Gastroesophageal sphincter (tissue), 3 donors: Measurements from ENCODE around the gene CSTB.

ENCODE experiments used
- CTCF ChIP-seq, 4 experiments: fragments of 200-600 bp in 2 of 4; fragments of 450-650 bp in 2 of 4; sonication (generic) in 1 of 4; IDR thresholded peaks; one replicate each; pipeline ENCODE4 v1.5.1; 2017 to 2019; ENCODE audit warnings: antibody characterized with exemption in 4 of 4, mild to moderate bottlenecking in 2 of 4, moderate library complexity in 2 of 4
- POLR2A ChIP-seq, 2 donors: fragments of 450-650 bp; IDR thresholded peaks; one replicate each; pipeline ENCODE4 v1.6.1; 2017; ENCODE audit warnings: antibody characterized with exemption in 2 of 2, mild to moderate bottlenecking in 2 of 2, moderate library complexity in 1 of 2
- POLR2AphosphoS5 ChIP-seq: sonication (generic); formaldehyde crosslinking; IDR thresholded peaks from one replicate; pipeline ENCODE4 v1.6.1; 2017; ENCODE audit warnings: antibody characterized with exemption

- TF ChIP-seq POLR2AphosphoS5: no peak
- TF ChIP-seq POLR2A (IDR thresholded peaks at IDR 0.05): no peak
- TF ChIP-seq CTCF (IDR thresholded peaks at IDR 0.05): no peak
These were observed 32.7 kb upstream of the CSTB start for GRCh38 chr21:43808832-43809251.
